GM21825 (cell line): ENCODE data around the gene SLC25A31.

Experiments used
- ATAC-seq: cut with Tn5 transposase; IDR thresholded peaks from one replicate; pipeline ENCODE4 v1.9.1; 2021; ENCODE audit warnings: mild to moderate bottlenecking, moderate library complexity; ENCODE audit not compliant: unreplicated experiment

Gene SLC25A31

GRCh38 chr4:127730142-127730913, at the start of gene SLC25A31:
TSS of gene SLC25A31 (plus strand) at chr4:127730400. CDS start at chr4:127730546, 146 bp downstream.
- ATAC-seq = no peak

GRCh38 chr4:127685292-127685691, 44.9 kb upstream of the SLC25A31 start:
- no peak for ATAC-seq

- ATAC-seq = no peak
Observed at GRCh38 chr4:127686658-127687057, 43.5 kb upstream of the SLC25A31 start.

- no peak for ATAC-seq
Observed at GRCh38 chr4:127687580-127687979, 42.6 kb upstream of the SLC25A31 start.

GRCh38 chr4:127698789-127699200, 31.4 kb upstream of the SLC25A31 start:
- peak; percentile 100 for ATAC-seq

GRCh38 chr4:127708985-127709384, 21.2 kb upstream of the SLC25A31 start:
- no peak for ATAC-seq

GRCh38 chr4:127709456-127709855, 20.7 kb upstream of the SLC25A31 start:
- no peak for ATAC-seq

- no peak for ATAC-seq
Observed at GRCh38 chr4:127731406-127731805, 1.2 kb downstream of the SLC25A31 start.

GRCh38 chr4:127732623-127733328, 2.6 kb downstream of the SLC25A31 start:
- ATAC-seq = peak; percentile 72

- ATAC-seq = no peak
Observed at GRCh38 chr4:127734976-127735375, 4.8 kb downstream of the SLC25A31 start.

- ATAC-seq = no peak
Observed at GRCh38 chr4:127737295-127737694, 7.1 kb downstream of the SLC25A31 start.

GRCh38 chr4:127741247-127741646, 11.0 kb downstream of the SLC25A31 start:
- no peak for ATAC-seq

GRCh38 chr4:127747883-127748282, 17.7 kb downstream of the SLC25A31 start:
- ATAC-seq = no peak

- no peak for ATAC-seq
Observed at GRCh38 chr4:127748957-127749356, 18.8 kb downstream of the SLC25A31 start.

GRCh38 chr4:127756906-127757305, 26.7 kb downstream of the SLC25A31 start:
- no peak for ATAC-seq

GRCh38 chr4:127759228-127759820, 29.1 kb downstream of the SLC25A31 start:
- ATAC-seq = peak; percentile 61

- ATAC-seq = no peak
Observed at GRCh38 chr4:127759893-127760292, 29.7 kb downstream of the SLC25A31 start.

GRCh38 chr4:127771535-127772275, 41.5 kb downstream of the SLC25A31 start:
- ATAC-seq = no peak

- ATAC-seq = no peak
Observed at GRCh38 chr4:127772769-127773671, 42.8 kb downstream of the SLC25A31 start.

GRCh38 chr4:127775843-127776242, 45.6 kb downstream of the SLC25A31 start:
- no peak for ATAC-seq
